HCT116 (cell line): Measurements from ENCODE around the gene GAL. TPM values are rescaled to one million over a fixed set of nuclear protein-coding genes. Genes with fewer than 3 reads are reported as not detected.

Experiments used
- ATAC-seq: fragments of 200-7000 bp; cut with Tn5 transposase; 2 replicates; pipeline ENCODE4 v1.9.1; 2020; ENCODE audit warnings: mild to moderate bottlenecking, moderate library complexity
- BruUV-seq: library from RNA; stranded (reverse); fragments of 400-500 nt; replicated peaks from 2 replicates; lab custom pipeline; 2021; lab: Mats Ljungman, UMichigan
- CTCF ChIA-PET: fragments of 300-600 bp; sonication (Branson Sonifier 250); formaldehyde crosslinking; loops from one replicate; lab custom pipeline; 2021; ENCODE audit warnings: antibody characterized with exemption; lab: Charles Lee
- POLR2A ChIA-PET: fragments of 300-600, 350-600 bp; sonication (Branson Sonifier 250); formaldehyde crosslinking; loops from one replicate; lab custom pipeline; 2021; ENCODE audit warnings: antibody characterized with exemption; lab: Charles Lee
- RAD21 ChIA-PET, 2 experiments: fragments of 300-600 bp; sonication (Branson Sonifier 250); formaldehyde crosslinking; loops; one replicate each; lab custom pipeline; 2023; ENCODE audit warnings: low total read pairs in 2 of 2; ENCODE audit not compliant: uncharacterized antibody in 2 of 2, unreplicated experiment in 2 of 2, low non-redundant PET in 1 of 2; lab: Charles Lee
- DNase-seq: peaks from one replicate; pipeline ENCODE4 v3.0.0-alpha.2; 2010; ENCODE audit warnings: low read depth, low spot score
- H2AFZ ChIP-seq: fragments of 200-600 bp; shearing (Covaris generic), sonication (generic); 2 replicates; pipeline ENCODE4 v1.6.1; 2017; ENCODE audit warnings: low read depth, mixed run types, mixed read lengths, antibody characterized with exemption, low read length; ENCODE audit not compliant: poor library complexity, severe bottlenecking
- H3K27ac ChIP-seq: 2 replicates; pipeline ENCODE4 v1.5.1; 2012; ENCODE audit warnings: low read depth, low read length
- H3K27me3 ChIP-seq: fragments of 200-600 bp; sonication (generic); 2 replicates; pipeline ENCODE4 v1.6.1; 2016; ENCODE audit warnings: mixed run types, low read length, mixed read lengths; ENCODE audit not compliant: insufficient read depth
- H3K36me3 ChIP-seq, 2 experiments: fragments of 200-500 bp in 1 of 2; fragments of 200-600 bp in 1 of 2; sonication (Bioruptor generic) in 1 of 2; sonication (generic) in 1 of 2; 2 replicates each; pipeline versions ENCODE4 v1.5.1 to v1.6.1; 2014 to 2016; ENCODE audit warnings: low read length in 2 of 2, inconsistent platforms in 1 of 2, mixed read lengths in 1 of 2, mixed run types in 1 of 2; ENCODE audit not compliant: insufficient read depth in 2 of 2, control insufficient read depth in 1 of 2
- H3K4me1 ChIP-seq, 2 experiments: fragments of 200-600 bp in 1 of 2; sonication (generic) in 1 of 2; 2 replicates each; pipeline versions ENCODE4 v1.5.1 to v1.6.1; 2012 to 2017; ENCODE audit warnings: low read length in 2 of 2, inconsistent platforms in 1 of 2, mild to moderate bottlenecking in 1 of 2, mixed read lengths in 1 of 2, mixed run types in 1 of 2, moderate library complexity in 1 of 2; ENCODE audit not compliant: insufficient read depth in 2 of 2, control insufficient read depth in 1 of 2
- H3K4me2 ChIP-seq: fragments of 200-600 bp; sonication (generic); 2 replicates; pipeline ENCODE4 v1.6.1; 2017; ENCODE audit warnings: mixed run types, low read length, mixed read lengths
- H3K4me3 ChIP-seq, 2 experiments: fragments of 200-600 bp in 1 of 2; sonication (generic) in 1 of 2; replicated peaks in 1 of 2; 2 replicates each; pipeline ENCODE4 v1.5.1; 2011 to 2016; ENCODE audit warnings: low read length in 2 of 2, control low read depth in 1 of 2, low read depth in 1 of 2, mild to moderate bottlenecking in 1 of 2, mixed read lengths in 1 of 2, mixed run types in 1 of 2
- H3K79me2 ChIP-seq: fragments of 200-600 bp; sonication (generic); 2 replicates; pipeline ENCODE4 v1.6.1; 2017; ENCODE audit warnings: mild to moderate bottlenecking, mixed run types, low read length, moderate library complexity, mixed read lengths; ENCODE audit not compliant: insufficient read depth
- H3K9ac ChIP-seq: fragments of 200-600 bp; sonication (generic); 2 replicates; pipeline ENCODE4 v1.6.1; 2016; ENCODE audit warnings: low read length, mixed read lengths
- H3K9me2 ChIP-seq: fragments of 200-600 bp; sonication (generic), shearing (Covaris generic); 2 replicates; pipeline ENCODE4 v1.6.1; 2017; ENCODE audit warnings: mixed run types, mild to moderate bottlenecking, moderate library complexity; ENCODE audit not compliant: insufficient read depth
- H3K9me3 ChIP-seq, 2 experiments: fragments of 200-500 bp in 1 of 2; fragments of 200-600 bp in 1 of 2; sonication (Bioruptor generic) in 1 of 2; sonication (generic) in 1 of 2; 2 replicates each; pipeline ENCODE4 v1.6.1; 2014 to 2017; ENCODE audit warnings: low read length in 2 of 2, mixed read lengths in 2 of 2, inconsistent platforms in 1 of 2, low read depth in 1 of 2, mild to moderate bottlenecking in 1 of 2, mixed run types in 1 of 2, moderate library complexity in 1 of 2; ENCODE audit not compliant: control insufficient read depth in 1 of 2, insufficient read depth in 1 of 2
- H4K20me1 ChIP-seq: fragments of 200-600 bp; sonication (generic), shearing (Covaris generic); 2 replicates; pipeline ENCODE4 v1.6.1; 2017; ENCODE audit warnings: mixed run types, mild to moderate bottlenecking, moderate library complexity; ENCODE audit not compliant: insufficient read depth
- CBX3 ChIP-seq: IDR thresholded peaks from 2 replicates; pipeline ENCODE4 v1.6.1; 2012; ENCODE audit warnings: low read depth
- ELF1 ChIP-seq: IDR thresholded peaks from 2 replicates; pipeline ENCODE4 v1.6.1; 2012; ENCODE audit warnings: low read depth, borderline replicate concordance
- EZH2phosphoT487 ChIP-seq: fragments of 200-600 bp; IDR thresholded peaks from 2 replicates; pipeline ENCODE4 v1.6.1; 2018; ENCODE audit warnings: antibody characterized with exemption, borderline replicate concordance
- FOSL1 ChIP-seq: IDR thresholded peaks from 2 replicates; pipeline ENCODE4 v1.6.1; 2012; ENCODE audit warnings: low read depth
- JUND ChIP-seq: IDR thresholded peaks from 2 replicates; pipeline ENCODE4 v1.6.1; 2012
- POLR2A ChIP-seq: IDR thresholded peaks from 2 replicates; pipeline ENCODE4 v1.7.0; 2011; ENCODE audit warnings: borderline replicate concordance; ENCODE audit not compliant: insufficient read depth, insufficient read length; ENCODE audit errors: extremely low read depth
- POLR2AphosphoS5 ChIP-seq: IDR thresholded peaks from 2 replicates; pipeline ENCODE4 v1.6.1; 2011; ENCODE audit warnings: mild to moderate bottlenecking, low read depth, low read length, moderate library complexity
- RAD21 ChIP-seq: IDR thresholded peaks from 2 replicates; pipeline ENCODE4 v1.6.1; 2012; ENCODE audit warnings: low read depth, mild to moderate bottlenecking
- SIN3A ChIP-seq: IDR thresholded peaks from 2 replicates; pipeline ENCODE4 v1.6.1; 2012; ENCODE audit warnings: low read depth
- SP1 ChIP-seq: IDR thresholded peaks from 2 replicates; pipeline ENCODE4 v1.6.1; 2012; ENCODE audit warnings: low read depth
- SRF ChIP-seq: IDR thresholded peaks from 2 replicates; pipeline ENCODE4 v1.6.1; 2012; ENCODE audit warnings: low read depth
- ZFX ChIP-seq: fragments of 450-650 bp; IDR thresholded peaks from 2 replicates; pipeline ENCODE4 v1.6.1; 2017
- ZNF274 ChIP-seq: fragments of 200-500 bp; sonication (Bioruptor generic); IDR thresholded peaks from 2 replicates; pipeline ENCODE4 v1.6.1; 2014; ENCODE audit warnings: mild to moderate bottlenecking, low read depth, low read length, inconsistent platforms
- intact Hi-C: fragments of 100-400 bp; cut with micrococcal nuclease; formaldehyde crosslinking; loops from 2 replicates; pipeline ENCODE4 v1.10.0; 2022
- total RNA-seq: library from RNA; stranded (reverse); gene quantifications from one replicate; pipeline ENCODE4 v1.2.1, GENCODE V29; 2021; ENCODE audit not compliant: unreplicated experiment
- TF ChIP-seq, protein P1 (sequence below): IDR thresholded peaks from 2 replicates; pipeline ENCODE4 v1.6.1; 2012
- TF ChIP-seq, protein P2 (sequence below): IDR thresholded peaks from 2 replicates; pipeline ENCODE4 v1.6.1; 2012
- TF ChIP-seq, protein P3 (sequence below), 3 experiments: fragments of 200-600 bp in 1 of 3; sonication (generic) in 1 of 3; IDR thresholded peaks in 2 of 3; conservative IDR thresholded peaks in 1 of 3; 2 replicates each; pipeline ENCODE4 v1.5.1; 2012 to 2017; ENCODE audit warnings: low read depth in 2 of 3, low read length in 2 of 3, antibody characterized with exemption in 1 of 3, borderline replicate concordance in 1 of 3, control low read depth in 1 of 3, mild to moderate bottlenecking in 1 of 3, mixed read lengths in 1 of 3, mixed run types in 1 of 3, moderate library complexity in 1 of 3; ENCODE audit not compliant: insufficient read depth in 1 of 3

Gene GAL
- total RNA-seq, 1 experiment from 2014 or later = 83.1 TPM

DNA sequence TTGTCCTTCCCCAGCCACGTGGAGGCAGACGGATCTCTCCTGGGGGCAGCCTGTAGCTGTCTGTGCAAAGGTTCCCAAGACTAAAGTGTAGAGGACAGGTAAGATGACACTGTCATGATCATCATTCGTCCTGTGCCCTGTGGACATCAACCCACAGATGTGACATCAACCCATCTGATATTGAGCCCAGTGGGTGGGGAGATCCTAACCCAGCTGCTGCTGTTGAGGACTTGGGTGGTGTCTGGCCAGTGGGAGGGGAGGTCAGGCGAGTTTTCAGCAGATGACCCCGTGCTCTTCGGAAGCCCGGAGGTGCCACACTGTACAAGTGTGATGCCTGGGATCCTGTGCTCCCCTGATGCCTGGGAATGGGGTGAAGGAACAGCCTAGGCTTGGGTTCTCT lies 1.2 kb upstream of the GAL start:
- H3K4me3 ChIP-seq = no peak overlapping the region
- POLR2A ChIA-PET = no interaction called here
- H3K9me2 ChIP-seq = no peaks in the 10 kb centered on the region
- no peaks in the 10 kb centered on the region for H3K27me3 ChIP-seq
- no peak for TF ChIP-seq POLR2A
- TF ChIP-seq ZNF274 = no peak
- TF ChIP-seq, protein P1, sequence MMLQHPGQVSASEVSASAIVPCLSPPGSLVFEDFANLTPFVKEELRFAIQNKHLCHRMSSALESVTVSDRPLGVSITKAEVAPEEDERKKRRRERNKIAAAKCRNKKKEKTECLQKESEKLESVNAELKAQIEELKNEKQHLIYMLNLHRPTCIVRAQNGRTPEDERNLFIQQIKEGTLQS = no peak
- TF ChIP-seq POLR2AphosphoS5 = no peak
- TF ChIP-seq, protein P2, sequence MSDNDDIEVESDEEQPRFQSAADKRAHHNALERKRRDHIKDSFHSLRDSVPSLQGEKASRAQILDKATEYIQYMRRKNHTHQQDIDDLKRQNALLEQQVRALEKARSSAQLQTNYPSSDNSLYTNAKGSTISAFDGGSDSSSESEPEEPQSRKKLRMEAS = no peak
- TF ChIP-seq SP1 = no peak
- H3K27ac ChIP-seq = no peak overlapping the region
- H3K9me3 ChIP-seq = no peaks in the 10 kb centered on the region
- H3K36me3 ChIP-seq = peaks cover 0 to 8% of the 10 kb centered on the region in 2 experiments; a peak in 1 of 4 replicates
- no peaks in the 10 kb centered on the region for H4K20me1 ChIP-seq
- RAD21 ChIA-PET = no interaction called here
- H3K79me2 ChIP-seq = peaks cover 10% of the 10 kb centered on the region; the same call in 1 of the 2 replicates
- no peak overlapping the region for H3K9ac ChIP-seq
- no TSS peak for BruUV-seq
- peaks cover 5 to 34% of the 10 kb centered on the region in 2 experiments; a peak in 3 of 4 replicates for H3K4me1 ChIP-seq
- intact Hi-C loops = no loop called here
- CTCF ChIA-PET = no interaction called here
- H2AFZ ChIP-seq = no peak overlapping the region
- H3K4me2 ChIP-seq = peak overlapping the region; percentile 35; the same call in 1 of the 2 replicates
- ATAC-seq (no peak), DNase-seq (no peak)

DNA sequence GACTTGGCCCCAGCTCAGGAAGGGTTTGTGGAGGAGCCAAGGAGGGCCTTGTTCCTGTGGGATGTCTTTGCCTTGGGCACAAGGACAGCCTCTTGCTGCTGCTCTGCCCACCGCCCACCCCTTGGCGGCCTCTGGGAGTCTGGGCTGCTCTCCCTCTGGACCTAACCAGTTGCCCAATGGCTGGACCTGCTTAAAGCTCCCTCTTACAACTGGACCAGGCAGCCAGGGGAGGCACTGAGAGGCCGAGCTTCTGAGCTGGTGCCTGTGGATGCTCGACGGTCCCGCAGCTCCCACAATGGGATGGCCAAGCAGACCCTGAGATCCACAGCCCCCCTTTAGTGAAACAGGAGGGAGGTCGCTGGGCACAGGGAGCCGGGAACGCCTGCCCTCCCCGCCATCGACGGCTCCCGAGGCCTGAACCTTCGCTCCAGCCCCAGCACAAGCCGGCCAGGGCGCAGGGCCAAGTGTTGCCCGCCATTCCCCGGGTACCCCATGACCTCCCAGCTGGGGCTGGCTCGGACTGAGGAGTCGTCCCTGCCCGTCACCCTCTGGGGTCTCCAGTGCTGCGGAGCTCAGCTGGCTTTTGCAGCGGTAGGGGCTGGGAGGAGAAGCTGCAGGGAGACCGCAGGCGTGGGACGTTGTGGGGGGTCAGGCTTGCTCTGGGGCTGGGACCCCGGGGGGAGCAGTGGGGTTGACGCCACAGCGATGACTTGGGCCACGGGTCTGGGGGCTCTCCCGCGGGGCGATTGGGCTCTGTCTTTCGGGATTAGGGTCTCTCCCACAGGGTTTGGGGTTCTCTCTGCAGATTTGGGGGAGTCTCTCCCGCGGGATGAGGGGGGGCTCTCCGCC lies 584 bp upstream of the GAL start:
- peak overlapping the region; percentile 94 for H3K9ac ChIP-seq
- no peak for TF ChIP-seq ELF1
- no peak for TF ChIP-seq SP1
- no peak for TF ChIP-seq CBX3
- TF ChIP-seq FOSL1 = no peak
- TF ChIP-seq ZNF274 = no peak
- no peak for TF ChIP-seq EZH2phosphoT487
- TF ChIP-seq, protein P2 = no peak
- TF ChIP-seq ZFX = no peak
- TF ChIP-seq, protein P3, sequence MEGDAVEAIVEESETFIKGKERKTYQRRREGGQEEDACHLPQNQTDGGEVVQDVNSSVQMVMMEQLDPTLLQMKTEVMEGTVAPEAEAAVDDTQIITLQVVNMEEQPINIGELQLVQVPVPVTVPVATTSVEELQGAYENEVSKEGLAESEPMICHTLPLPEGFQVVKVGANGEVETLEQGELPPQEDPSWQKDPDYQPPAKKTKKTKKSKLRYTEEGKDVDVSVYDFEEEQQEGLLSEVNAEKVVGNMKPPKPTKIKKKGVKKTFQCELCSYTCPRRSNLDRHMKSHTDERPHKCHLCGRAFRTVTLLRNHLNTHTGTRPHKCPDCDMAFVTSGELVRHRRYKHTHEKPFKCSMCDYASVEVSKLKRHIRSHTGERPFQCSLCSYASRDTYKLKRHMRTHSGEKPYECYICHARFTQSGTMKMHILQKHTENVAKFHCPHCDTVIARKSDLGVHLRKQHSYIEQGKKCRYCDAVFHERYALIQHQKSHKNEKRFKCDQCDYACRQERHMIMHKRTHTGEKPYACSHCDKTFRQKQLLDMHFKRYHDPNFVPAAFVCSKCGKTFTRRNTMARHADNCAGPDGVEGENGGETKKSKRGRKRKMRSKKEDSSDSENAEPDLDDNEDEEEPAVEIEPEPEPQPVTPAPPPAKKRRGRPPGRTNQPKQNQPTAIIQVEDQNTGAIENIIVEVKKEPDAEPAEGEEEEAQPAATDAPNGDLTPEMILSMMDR (IDR thresholded peaks at IDR 0.05 in 2 of 3, conservative IDR thresholded peaks at IDR 0.05 in 1 of 3; ENCODE audit: borderline replicate concordance in 1 of 3, insufficient read depth in 1 of 3, low read depth in 2 of 3, low read length in 2 of 3) = no peak
- no peak for TF ChIP-seq POLR2A
- TF ChIP-seq SIN3A = no peak
- TF ChIP-seq JUND = no peak
- TF ChIP-seq SRF = no peak
- no peak for TF ChIP-seq RAD21
- TF ChIP-seq, all 23 proteins: peak for 0
- peaks cover 0 to 11% of the 10 kb centered on the region in 2 experiments; a peak in 1 of 4 replicates for H3K36me3 ChIP-seq
- DNase-seq = no peak
- peaks cover 5 to 34% of the 10 kb centered on the region in 2 experiments; a peak in 3 of 4 replicates for H3K4me1 ChIP-seq
- peak overlapping the region; percentile 52; the same call in 1 of the 2 replicates for H3K27ac ChIP-seq
- POLR2A ChIA-PET = no interaction called here
- H3K9me3 ChIP-seq = no peaks in the 10 kb centered on the region
- no peaks in the 10 kb centered on the region for H3K27me3 ChIP-seq
- no peak overlapping the region for H2AFZ ChIP-seq
- H3K79me2 ChIP-seq = peaks cover 10% of the 10 kb centered on the region; the same call in 1 of the 2 replicates
- CTCF ChIA-PET = no interaction called here
- RAD21 ChIA-PET = no interaction called here
- intact Hi-C loops = no loop called here
- H4K20me1 ChIP-seq = no peaks in the 10 kb centered on the region
- peak overlapping the region; percentile 90 for H3K4me2 ChIP-seq
- H3K9me2 ChIP-seq = no peaks in the 10 kb centered on the region
- peak overlapping the region; percentile 72 to 88 for H3K4me3 ChIP-seq
- no peak for ATAC-seq
- BruUV-seq = no TSS peak
